Globus pallidus (tissue), 1 donor: ENCODE results near the gene POLR1A.
"Not testable (repeated sequence)": the region's sequence is repeated elsewhere in the genome, so short reads cannot be mapped to it uniquely, and the experiment has no call there.

Source experiments
- DNase-seq: peaks from one replicate; pipeline ENCODE4 v3.0.0-alpha.2; 2015; ENCODE audit warnings: low spot score

The POLR1A gene

GRCh38 chr2:85998071-85998991, 107.4 kb downstream of the POLR1A start:
- DNase-seq = no peak

- peak; percentile 75 for DNase-seq
Observed at GRCh38 chr2:85997017-85997970, 108.4 kb downstream of the POLR1A start.

- DNase-seq = peak; percentile 41
Observed at GRCh38 chr2:85996591-85996990, 109.1 kb downstream of the POLR1A start.

GRCh38 chr2:85995648-85996529, 109.8 kb downstream of the POLR1A start:
- no peak for DNase-seq

GRCh38 chr2:85994897-85995647, 110.6 kb downstream of the POLR1A start:
- DNase-seq = no peak

GRCh38 chr2:85994421-85994777, 111.3 kb downstream of the POLR1A start:
- no peak for DNase-seq

GRCh38 chr2:85992611-85993010, 113.1 kb downstream of the POLR1A start:
- DNase-seq = no peak

GRCh38 chr2:85992053-85992452, 113.6 kb downstream of the POLR1A start:
- not testable (repeated sequence) for DNase-seq

- no peak for DNase-seq
Observed at GRCh38 chr2:85990084-85990483, 115.6 kb downstream of the POLR1A start.

GRCh38 chr2:85989288-85989865, 116.3 kb downstream of the POLR1A start:
- no peak for DNase-seq

GRCh38 chr2:85988914-85989270, 116.8 kb downstream of the POLR1A start:
- DNase-seq = no peak

- DNase-seq = no peak
Observed at GRCh38 chr2:85988175-85988913, 117.3 kb downstream of the POLR1A start.

- DNase-seq = no peak
Observed at GRCh38 chr2:85987266-85988174, 118.2 kb downstream of the POLR1A start.

- no peak for DNase-seq
Observed at GRCh38 chr2:85986121-85986520, 119.6 kb downstream of the POLR1A start.

- DNase-seq = no peak
Observed at GRCh38 chr2:85984788-85985187, 120.9 kb downstream of the POLR1A start.

GRCh38 chr2:85983766-85984165, 121.9 kb downstream of the POLR1A start:
- no peak for DNase-seq

- DNase-seq = no peak
Observed at GRCh38 chr2:85981579-85982247, 124.0 kb downstream of the POLR1A start.
